HG02981 (cell line): ENCODE measurements around the gene DOLK.

Source experiments
- ATAC-seq: cut with Tn5 transposase; IDR thresholded peaks from one replicate; pipeline ENCODE4 v1.9.1; 2021; ENCODE audit warnings: mild to moderate bottlenecking, moderate library complexity; ENCODE audit not compliant: unreplicated experiment

The DOLK gene

DNA sequence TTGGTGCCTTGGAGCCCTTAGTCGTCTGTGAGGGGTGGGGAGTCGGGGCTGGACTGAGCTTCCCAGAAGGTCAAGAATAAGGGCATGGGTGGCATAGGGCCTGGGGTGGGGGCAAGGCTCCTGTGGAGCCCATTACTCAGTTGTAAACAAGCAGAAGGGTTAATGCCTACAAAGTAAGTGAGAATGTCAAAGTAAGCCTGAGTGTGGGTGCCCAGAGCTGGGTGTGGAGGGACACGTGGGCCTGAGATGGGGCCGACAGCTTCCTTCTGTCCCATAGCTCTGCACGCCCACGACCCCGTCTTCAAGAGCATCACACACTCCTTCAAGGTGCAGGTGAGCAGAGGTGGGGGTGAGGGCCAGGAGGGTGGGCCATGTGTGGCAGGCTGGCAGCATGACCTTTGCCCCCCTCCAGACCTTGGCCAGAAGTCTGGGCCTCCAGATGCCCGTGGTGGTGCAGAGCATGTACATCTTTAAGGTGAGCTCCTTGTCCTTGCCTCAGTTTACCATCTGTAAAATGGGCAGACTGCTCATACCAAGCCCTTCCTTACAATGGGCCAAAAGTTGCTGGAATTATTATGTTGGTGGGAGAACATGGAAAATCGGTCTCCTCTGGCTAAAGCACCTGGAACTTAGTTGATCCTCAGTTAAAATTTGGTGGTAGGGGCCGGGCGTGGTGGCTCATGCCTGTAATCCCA lies 11.1 kb downstream of the DOLK start:
- no peak for ATAC-seq

DNA sequence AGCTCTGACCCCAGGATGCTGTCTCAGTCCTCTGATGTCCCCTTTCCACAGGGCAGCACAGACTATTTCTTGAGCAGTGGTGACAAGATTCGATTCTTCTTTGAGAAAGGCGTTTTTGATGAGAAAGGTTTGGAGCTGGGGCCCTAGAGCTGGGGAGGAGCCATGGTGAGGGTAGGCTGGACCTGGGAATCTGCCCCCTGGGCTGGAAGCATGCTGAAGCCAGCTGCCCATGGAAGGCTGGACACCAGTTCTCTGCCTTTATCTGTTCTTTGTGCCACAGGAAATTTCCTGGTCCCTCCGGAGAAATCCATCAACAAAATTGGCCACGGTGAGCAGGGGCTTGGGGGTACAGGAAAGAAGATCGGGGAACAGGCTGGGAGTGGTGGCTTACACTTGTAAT lies 13.7 kb downstream of the DOLK start:
- no peak for ATAC-seq

DNA sequence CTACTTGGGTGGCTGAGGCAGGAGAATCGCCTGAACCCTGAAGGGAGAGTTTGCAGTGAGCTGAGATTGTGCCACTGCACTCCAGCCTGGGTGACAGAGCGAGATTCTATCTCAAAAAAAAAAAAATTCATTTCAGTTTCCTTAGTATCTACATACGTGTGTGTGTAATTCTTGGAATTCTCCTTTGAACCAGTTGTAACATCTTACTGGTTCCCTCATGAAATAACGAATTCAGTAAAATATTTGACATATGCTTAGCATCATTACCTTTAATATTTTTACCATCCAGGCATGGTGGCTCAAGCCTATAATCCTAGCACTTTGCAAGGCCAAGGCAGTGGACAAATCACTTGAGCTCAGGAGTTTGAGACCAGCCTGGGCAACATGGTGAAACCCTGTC lies 17.8 kb downstream of the DOLK start:
- no peak for ATAC-seq

DNA sequence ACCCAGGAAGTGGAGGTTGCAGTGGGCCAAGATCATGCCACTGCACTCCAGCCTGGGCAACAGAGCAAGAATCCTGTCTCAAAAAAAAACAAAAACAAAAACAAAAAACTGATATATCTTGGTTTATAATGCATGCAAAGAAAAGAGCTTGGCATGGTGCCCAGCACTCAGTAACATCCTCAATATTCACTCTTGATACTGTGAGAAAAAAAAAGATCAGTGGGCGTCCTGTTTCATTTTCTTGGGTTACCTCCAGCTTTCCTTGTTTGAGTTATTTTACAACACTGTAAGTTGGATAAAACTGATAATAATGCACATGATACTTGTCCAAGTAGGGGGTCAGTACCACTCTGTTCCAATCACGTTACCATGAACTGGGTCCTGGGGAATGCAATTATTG lies 18.8 kb downstream of the DOLK start:
- no peak for ATAC-seq

DNA sequence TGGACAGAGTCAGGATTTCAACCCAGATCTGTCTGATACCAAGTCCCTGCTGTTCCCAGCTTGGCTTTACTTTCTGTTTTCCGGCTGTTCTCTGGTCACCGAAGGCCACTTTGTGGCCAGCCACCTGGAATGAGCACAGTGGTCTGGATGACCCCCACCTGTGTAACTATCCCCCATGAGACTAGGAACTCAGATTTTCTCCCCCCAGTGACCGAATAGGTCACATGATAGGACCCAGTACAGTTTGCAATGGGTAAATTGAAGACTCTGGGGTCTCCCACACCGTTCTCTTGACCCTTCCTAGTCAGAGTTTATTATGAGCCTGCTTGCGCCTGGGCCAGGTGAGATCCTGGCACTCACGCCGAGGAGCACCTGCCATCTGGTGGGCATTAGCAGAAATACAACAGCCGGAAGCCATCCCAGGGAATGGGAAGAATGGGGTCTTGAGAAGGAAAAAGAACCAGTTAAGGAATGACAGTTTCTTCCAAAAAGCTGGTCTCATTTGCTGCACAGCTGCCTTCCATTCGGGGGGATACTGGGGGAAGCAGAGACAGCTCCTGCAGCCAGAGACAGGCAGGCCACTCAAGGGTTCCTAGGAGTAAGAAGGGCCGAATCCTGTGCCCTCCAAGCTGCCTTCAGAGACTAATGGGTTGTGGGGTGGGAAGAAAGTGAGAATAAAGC lies 19.5 kb downstream of the DOLK start:
- no peak for ATAC-seq

DNA sequence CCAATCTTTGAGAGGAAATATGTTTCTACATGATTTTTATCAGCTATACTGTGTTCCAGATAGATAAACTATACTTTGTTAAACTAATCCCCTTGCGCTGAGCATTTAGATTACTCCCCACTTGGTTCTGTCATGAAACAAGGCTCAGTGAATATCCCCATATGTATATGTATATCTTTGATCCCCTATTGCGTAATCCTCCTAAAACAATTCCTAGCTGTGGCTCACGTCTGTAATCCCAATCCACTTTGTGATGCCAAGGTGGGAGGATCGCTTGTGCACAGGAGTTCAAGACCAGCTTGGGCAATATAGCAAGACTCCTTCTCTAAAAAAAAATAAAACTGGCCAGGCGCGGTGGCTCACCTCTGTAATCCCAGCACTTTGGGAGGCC lies 23.9 kb downstream of the DOLK start:
- no peak for ATAC-seq

DNA sequence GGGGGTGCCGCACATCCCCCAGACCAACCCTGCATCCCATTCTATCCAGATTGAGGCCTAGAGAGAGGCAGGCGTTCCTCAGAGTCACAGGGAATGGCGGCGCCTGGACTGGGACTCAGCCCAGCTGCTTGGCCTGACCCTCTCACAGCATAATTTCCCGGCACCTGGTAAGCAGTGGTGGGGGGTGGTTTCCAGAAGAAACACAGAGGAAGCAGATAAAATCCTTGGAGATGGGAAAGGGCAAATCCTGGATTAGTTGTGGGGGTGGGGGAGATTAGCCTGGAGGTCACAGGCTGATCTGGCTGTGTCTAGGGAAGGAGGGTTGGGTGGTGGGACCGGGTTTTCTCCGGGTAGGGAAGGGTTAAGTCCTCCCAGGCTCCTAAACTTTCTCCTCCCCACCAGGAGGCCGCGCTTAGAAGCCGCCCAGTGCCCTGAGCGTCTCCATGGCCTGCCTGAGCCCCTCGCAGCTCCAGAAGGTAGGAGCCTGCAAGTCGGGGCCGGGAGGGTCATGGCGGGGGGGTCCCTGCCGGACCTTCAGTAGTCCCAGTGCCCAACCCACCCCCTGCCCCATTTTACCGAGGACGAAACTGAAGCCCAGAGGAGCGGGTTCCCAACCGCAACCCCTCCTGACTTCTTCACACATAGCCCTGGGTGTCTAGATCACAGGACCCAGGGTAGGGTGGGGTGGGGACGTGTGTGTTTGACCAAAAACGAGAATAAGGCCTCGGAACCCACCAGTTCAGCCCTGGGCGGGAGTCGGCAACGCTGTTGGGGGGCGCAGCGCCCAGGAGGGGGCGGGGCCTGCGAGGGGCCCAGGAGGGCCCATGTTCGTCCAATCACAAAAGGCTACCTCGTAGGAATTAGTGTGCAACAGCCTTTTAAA lies 25.3 kb downstream of the DOLK start:
- ATAC-seq: no peak

DNA sequence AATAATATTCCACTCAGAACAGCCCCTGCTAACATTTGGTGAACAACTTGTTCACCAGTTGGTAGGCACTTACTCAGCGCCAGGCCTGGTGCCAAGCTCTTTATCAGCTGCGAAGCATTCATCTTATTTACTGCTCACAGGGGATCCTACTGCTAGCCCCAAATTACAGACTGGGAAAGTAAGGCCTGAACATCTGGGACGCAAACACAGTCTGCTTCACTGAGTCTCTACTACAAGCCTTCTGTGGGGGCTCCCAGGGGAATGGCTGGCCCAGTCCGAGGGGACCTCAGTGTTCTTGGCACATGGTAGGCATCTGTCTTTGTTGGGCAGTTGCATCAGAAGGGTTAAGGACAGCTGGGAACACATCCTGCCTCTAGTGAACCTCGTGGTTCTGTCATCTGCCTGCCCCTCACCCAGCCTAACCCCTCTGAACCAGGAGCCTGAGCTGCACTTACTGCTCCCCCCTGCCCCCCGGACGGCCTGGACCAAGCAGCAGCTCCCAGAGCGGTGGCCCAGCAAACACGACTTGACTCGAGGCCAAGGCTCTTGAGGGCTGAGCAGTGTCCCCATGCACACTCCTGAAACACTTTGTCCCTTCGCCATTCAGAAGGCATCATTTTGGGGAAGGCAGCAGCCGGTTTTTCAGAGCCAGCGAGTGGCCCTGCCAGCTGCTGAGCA lies 26.9 kb downstream of the DOLK start, which contains the start of gene PHYHD1:
PHYHD1 (plus strand) TSS at position 602 of the 678 bp plus-strand sequence. CDS start 1,342 bp downstream, outside the sequence.
- no peak for ATAC-seq

DNA sequence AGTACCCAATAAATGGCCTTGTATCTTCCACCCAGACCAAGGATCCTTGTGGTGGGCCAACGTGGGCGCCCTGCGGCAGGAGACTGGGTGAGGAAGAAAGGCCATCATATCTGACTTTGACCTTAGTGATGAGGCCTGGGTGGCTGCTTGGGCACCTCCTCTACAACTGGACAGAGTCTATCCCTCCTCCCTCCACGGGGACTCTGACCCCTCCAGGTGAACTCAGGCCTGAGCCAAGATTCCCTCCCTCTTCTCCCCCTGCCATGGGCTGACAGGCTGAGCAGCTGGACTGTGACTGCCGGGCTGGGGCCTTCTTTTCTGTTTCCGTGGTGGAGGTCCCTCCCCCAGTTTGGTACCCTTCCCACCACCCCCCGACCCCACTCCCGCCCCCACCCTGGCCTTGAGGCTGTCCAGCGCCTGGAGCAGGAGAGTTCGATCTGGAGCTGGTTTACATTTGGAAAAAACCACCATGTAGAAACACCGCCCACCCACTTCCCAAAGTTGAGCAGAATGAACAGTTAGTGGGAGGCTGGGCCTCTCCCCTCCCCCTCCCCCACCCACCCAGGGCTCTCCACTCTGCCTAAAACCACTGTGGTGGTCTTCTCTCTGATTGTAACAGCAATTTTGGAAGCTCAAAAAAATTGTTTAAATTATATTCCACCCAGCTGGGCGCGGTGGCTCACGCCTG lies 27.9 kb downstream of the DOLK start:
- ATAC-seq: no peak

DNA sequence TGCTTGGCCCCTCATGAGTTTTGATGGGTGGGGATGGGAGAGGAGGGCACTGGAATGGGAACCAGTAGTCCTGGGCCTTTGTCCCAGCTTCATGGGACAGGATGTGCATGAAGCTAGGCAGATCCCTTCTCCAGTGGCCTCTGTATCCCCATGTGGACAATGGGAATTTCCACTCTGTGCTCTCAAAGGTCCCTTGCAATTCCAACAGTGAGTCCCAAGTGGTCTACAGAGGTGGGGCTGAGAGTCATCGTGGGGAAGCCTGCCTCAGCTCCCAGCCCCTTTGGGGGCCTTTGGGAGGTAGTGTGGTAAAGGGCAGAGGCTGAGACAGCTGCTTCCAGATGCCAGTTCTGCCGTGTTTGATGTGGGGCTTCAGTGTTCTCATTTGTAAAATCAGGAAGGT lies 28.5 kb downstream of the DOLK start:
- ATAC-seq: no peak

DNA sequence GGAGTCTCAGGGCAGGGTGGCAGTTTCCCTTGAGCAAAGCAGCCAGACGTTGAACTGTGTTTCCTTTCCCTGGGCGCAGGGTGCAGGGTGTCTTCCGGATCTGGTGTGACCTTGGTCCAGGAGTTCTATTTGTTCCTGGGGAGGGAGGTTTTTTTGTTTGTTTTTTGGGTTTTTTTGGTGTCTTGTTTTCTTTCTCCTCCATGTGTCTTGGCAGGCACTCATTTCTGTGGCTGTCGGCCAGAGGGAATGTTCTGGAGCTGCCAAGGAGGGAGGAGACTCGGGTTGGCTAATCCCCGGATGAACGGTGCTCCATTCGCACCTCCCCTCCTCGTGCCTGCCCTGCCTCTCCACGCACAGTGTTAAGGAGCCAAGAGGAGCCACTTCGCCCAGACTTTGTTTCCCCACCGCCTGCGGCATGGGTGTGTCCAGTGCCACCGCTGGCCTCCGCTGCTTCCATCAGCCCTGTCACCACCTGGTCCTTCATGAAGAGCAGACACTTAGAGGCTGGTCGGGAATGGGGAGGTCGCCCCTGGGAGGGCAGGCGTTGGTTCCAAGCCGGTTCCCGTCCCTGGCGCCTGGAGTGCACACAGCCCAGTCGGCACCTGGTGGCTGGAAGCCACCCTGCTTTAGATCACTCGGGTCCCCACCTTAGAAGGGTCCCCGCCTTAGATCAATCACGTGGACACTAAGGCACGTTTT lies 30.1 kb downstream of the DOLK start:
- no peak for ATAC-seq

DNA sequence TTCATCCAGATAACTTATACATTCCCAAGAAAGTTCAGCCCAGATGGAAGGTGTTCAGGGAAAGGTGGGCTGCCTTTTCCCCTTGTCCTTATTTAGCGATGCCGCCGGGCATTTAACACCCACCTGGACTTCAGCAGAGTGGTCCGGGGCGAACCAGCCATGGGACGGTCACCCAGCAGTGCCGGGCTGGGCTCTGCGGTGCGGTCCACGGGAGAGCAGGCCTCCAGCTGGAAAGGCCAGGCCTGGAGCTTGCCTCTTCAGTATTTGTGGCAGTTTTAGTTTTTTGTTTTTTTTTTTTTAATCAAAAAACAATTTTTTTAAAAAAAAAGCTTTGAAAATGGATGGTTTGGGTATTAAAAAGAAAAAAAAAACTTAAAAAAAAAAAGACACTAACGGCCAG lies 30.7 kb downstream of the DOLK start:
- no peak for ATAC-seq

DNA sequence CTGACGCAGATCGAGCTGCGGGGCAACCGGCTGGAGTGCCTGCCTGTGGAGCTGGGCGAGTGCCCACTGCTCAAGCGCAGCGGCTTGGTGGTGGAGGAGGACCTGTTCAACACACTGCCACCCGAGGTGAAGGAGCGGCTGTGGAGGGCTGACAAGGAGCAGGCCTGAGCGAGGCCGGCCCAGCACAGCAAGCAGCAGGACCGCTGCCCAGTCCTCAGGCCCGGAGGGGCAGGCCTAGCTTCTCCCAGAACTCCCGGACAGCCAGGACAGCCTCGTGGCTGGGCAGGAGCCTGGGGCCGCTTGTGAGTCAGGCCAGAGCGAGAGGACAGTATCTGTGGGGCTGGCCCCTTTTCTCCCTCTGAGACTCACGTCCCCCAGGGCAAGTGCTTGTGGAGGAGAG lies 31.2 kb downstream of the DOLK start:
- no peak for ATAC-seq

DNA sequence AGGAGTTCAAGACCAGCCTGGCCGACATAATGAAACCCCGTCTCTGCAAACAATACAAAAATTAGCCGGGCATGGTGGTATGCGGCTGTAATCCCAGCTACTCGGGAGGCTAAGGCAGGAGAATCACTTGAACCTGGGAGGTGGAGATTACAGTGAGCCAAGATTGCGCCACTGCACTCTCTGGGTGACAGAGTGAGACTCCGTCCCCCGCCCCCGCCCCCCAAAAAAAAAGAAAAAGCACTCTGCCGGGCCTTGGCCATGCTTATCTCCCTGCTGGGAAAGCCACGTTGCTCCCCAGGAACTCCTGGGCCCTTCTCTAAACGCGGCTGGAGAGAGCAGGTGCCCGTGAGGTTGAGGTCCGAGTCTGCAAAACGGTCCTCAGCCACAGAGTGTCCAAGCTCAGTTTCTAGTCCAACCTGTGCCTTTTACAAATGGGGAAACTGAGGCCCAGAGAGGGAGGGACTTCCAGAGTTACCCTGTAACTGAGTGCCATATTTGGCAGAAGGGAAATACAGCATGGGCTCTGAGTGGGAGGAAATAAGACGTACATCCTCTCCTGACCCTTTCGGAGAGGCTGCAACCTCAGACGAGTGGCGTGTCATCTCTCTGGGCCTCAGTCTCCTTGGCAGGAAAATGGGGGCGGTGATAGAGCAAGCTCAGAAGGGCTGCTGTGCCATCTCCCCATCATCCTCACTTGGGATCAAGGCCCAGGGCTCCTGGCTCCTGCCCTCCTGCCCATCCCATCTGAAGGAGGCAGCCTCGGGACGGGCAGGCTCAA lies 33.2 kb downstream of the DOLK start:
- no peak for ATAC-seq

DNA sequence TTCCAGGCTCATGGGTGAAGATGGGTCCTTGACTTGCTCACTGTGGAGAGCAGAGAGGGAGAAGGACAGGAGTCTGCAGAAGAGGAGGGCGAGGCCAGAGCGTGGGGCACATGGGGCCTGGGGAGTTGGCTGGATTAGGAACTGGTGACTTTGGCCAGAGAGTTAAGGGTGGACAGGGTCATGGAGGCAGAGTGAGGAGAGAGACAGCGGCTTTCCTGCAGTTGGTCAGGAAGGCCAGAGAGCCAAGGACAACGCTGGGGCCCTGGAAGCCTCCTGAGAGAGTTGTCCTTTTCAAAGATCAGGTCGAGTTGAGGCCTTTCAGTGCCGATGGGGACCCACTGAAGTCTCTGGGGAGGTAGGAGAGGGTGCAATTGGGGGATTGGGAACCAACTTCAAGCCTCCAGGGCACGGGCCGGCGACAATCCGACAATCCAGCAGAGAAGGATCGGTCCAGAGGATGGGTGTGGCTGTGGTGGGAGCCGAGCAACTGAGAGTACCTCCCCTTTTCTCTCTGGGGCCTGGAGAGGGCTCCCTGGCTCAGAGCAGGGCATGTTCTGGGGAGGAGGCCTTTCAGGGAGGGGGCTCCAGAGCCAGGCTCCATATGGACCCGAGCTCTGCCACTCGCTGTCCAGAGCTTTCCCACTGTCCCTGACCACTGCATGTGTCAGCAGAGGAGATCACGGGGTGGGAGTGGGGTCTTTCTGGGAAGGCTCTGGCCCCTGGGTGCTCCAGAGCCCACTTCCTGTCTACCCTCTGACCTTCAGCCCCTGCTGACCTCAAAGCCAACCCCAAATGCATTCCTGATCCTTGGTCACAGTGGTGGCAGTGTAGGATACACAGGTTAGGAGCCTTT lies 34.1 kb downstream of the DOLK start:
- ATAC-seq: no peak

DNA sequence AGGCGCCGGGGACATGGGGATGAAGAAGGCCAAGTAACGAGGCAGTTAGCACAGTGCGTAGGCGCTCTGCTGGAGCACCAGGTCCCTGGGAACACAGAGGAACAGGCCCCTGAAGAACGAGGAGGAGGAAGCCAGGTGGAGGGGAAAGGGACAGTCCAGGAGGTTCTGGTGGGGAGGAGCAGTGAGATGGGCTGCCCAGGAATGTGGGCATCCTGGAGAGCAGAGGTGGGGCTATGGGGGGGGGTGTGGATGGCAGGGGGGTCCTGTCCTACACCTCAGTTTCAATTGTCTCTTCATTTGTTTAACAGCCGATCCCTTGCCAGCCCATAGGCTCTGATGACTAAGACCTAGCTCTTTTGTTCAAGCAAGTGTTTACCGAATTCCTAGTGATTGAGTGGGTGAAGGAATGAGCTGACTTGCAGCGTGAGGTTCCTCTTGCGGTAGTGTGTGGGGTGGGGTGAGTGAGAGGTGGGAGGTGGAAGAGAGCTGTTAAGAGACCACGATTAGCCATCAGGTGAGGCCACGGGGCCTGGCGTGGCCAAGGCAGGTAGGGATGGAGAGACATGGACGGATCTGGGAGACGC lies 35.0 kb downstream of the DOLK start:
- ATAC-seq: no peak

DNA sequence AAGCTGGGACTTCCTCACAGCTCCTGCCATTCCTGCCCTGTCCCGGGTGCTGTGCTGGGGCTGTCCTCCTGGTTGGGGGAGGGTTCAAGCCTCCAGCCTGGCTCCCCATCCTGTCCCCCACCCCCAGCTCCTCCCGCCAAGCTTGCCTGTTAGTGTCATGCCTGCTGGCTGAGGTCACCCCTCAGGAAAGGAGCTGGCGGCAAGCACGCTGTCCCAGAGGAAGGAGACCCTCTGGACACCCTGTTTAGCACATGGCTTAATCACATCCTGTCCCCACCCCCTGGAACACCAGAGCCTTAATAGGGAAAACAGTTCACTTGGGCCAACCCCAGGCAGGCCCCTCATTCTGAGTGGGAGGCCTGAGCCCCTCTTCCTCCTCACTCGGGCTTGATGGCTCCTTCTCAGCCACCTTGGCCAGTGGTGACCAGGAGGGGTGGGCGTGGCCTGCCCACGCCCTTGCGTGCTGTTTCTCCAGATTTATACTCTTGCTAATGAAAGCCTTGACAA lies 35.8 kb downstream of the DOLK start:
- ATAC-seq: no peak

DNA sequence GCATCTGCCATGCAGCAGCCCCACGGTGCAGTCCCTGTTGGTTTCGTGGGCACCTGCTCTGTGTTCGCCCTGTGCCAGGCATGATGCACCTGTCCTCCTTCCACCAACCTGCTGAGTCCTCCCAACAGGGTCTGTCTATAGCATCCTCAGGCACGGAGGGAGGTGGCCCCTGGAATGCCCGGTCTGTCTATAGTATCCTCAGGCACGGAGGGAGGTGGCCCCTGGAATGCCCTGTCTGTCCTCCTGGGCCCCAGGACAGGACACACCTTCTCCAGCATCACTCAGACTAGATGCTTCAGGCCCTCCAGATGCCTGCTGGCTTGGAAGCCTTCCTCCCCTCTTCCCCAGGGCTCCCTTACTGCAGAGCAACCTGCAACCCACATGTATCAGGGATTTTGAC lies 36.5 kb downstream of the DOLK start:
- no peak for ATAC-seq
